HAP-1 (cell line): ENCODE measurements around the gene ERG.

ENCODE experiments used
- DNase-seq, 2 experiments: peaks; one replicate each; pipeline ENCODE4 v3.0.0-alpha.2; 2016 to 2020; ENCODE audit warnings: low spot score in 2 of 2
- H3K27me3 ChIP-seq: fragments of 250-450 bp; sonication (Bioruptor Pico); 2 replicates; pipeline ENCODE4 v1.5.1; 2020; ENCODE audit warnings: low read depth, mild to moderate bottlenecking, moderate library complexity
- H3K36me3 ChIP-seq: fragments of 250-450 bp; sonication (Bioruptor Pico); replicated peaks from 2 replicates; pipeline ENCODE4 v1.5.1; 2020; ENCODE audit warnings: mild to moderate bottlenecking
- H3K4me1 ChIP-seq: fragments of 250-450 bp; sonication (Bioruptor Pico); 2 replicates; pipeline ENCODE4 v1.5.1; 2020; ENCODE audit warnings: mild to moderate bottlenecking
- H3K4me3 ChIP-seq: fragments of 250-450 bp; sonication (Bioruptor Pico); 2 replicates; pipeline ENCODE4 v1.5.1; 2020; ENCODE audit warnings: mild to moderate bottlenecking, moderate library complexity
- H3K9me3 ChIP-seq: fragments of 250-450 bp; sonication (Bioruptor Pico); 2 replicates; pipeline ENCODE4 v1.5.1; 2020; ENCODE audit warnings: mild to moderate bottlenecking, moderate library complexity
- in situ Hi-C: fragments of 300-500 bp; cut with MboI; formaldehyde crosslinking; loops from 3 replicates; pipeline ENCODE4 v1.14.3; 2020; ENCODE audit warnings: low sequenced_read_pairs, inconsistent platforms, mixed read lengths

Gene ERG

GRCh38 chr21:38448671-38449385 is 49.4 kb downstream of the ERG start:
- H3K4me3 ChIP-seq, result no peak overlapping the region
- H3K27me3 ChIP-seq, result no peaks in the 10 kb centered on the region
- no peaks in the 10 kb centered on the region for H3K4me1 ChIP-seq
- H3K36me3 ChIP-seq, result no peaks in the 10 kb centered on the region
- no peak for DNase-seq
- in situ Hi-C loops, result no loop called here
- H3K9me3 ChIP-seq, result no peaks in the 10 kb centered on the region

- H3K27me3 ChIP-seq, result no peaks in the 10 kb centered on the region
- no peak overlapping the region for H3K4me3 ChIP-seq
- no peak for DNase-seq
- H3K9me3 ChIP-seq, result no peaks in the 10 kb centered on the region
- no peaks in the 10 kb centered on the region for H3K4me1 ChIP-seq
- in situ Hi-C loops, result no loop called here
- H3K36me3 ChIP-seq, result no peaks in the 10 kb centered on the region
Measured at GRCh38 chr21:38447611-38448010, 50.7 kb downstream of the ERG start.

GRCh38 chr21:38444691-38445090 is 53.6 kb downstream of the ERG start:
- H3K4me3 ChIP-seq, result no peak overlapping the region
- no peaks in the 10 kb centered on the region for H3K36me3 ChIP-seq
- H3K4me1 ChIP-seq, result no peaks in the 10 kb centered on the region
- no peak for DNase-seq
- in situ Hi-C loops, result no loop called here
- H3K27me3 ChIP-seq, result no peaks in the 10 kb centered on the region
- H3K9me3 ChIP-seq, result no peaks in the 10 kb centered on the region

GRCh38 chr21:38443110-38443509 is 55.2 kb downstream of the ERG start:
- in situ Hi-C loops, result no loop called here
- DNase-seq, result no peak

GRCh38 chr21:38441153-38441552 is 57.1 kb downstream of the ERG start:
- H3K4me3 ChIP-seq, result no peak overlapping the region
- in situ Hi-C loops, result no loop called here
- no peaks in the 10 kb centered on the region for H3K27me3 ChIP-seq
- DNase-seq, result no peak
- H3K4me1 ChIP-seq, result no peaks in the 10 kb centered on the region
- no peaks in the 10 kb centered on the region for H3K36me3 ChIP-seq
- peaks cover 2% of the 10 kb centered on the region; the same call in 1 of the 2 replicates for H3K9me3 ChIP-seq

More at GRCh38 chr21:38443110-38443509, 55.2 kb downstream of the ERG start:
- Histone ChIP-seq H3K4me3 (no peak overlapping the region), H3K4me1 (no peaks in the 10 kb centered on the region), H3K36me3 (no peaks in the 10 kb centered on the region), H3K9me3 (peaks cover 2% of the 10 kb centered on the region; the same call in 1 of the 2 replicates), H3K27me3 (no peaks in the 10 kb centered on the region)

- H3K27me3 ChIP-seq, result no peaks in the 10 kb centered on the region
- H3K36me3 ChIP-seq, result no peaks in the 10 kb centered on the region
- no peaks in the 10 kb centered on the region for H3K4me1 ChIP-seq
- in situ Hi-C loops, result no loop called here
- H3K9me3 ChIP-seq, result peaks cover 2% of the 10 kb centered on the region; the same call in 1 of the 2 replicates
- no peak overlapping the region for H3K4me3 ChIP-seq
- no peak for DNase-seq
Measured at GRCh38 chr21:38440746-38441145, 57.5 kb downstream of the ERG start.

GRCh38 chr21:38439957-38440356 is 58.3 kb downstream of the ERG start:
- in situ Hi-C loops, result no loop called here
- H3K36me3 ChIP-seq, result no peaks in the 10 kb centered on the region
- H3K4me3 ChIP-seq, result no peak overlapping the region
- H3K4me1 ChIP-seq, result no peaks in the 10 kb centered on the region
- no peaks in the 10 kb centered on the region for H3K27me3 ChIP-seq
- DNase-seq, result no peak
- H3K9me3 ChIP-seq, result peaks cover 2% of the 10 kb centered on the region; the same call in 1 of the 2 replicates

- H3K4me3 ChIP-seq, result no peak overlapping the region
- no peaks in the 10 kb centered on the region for H3K36me3 ChIP-seq
- in situ Hi-C loops, result no loop called here
- peaks cover 2% of the 10 kb centered on the region; the same call in 1 of the 2 replicates for H3K9me3 ChIP-seq
- no peaks in the 10 kb centered on the region for H3K4me1 ChIP-seq
- no peak for DNase-seq
- no peaks in the 10 kb centered on the region for H3K27me3 ChIP-seq
Measured at GRCh38 chr21:38439426-38439825, 58.9 kb downstream of the ERG start.

- H3K9me3 ChIP-seq, result peaks cover 2% of the 10 kb centered on the region; the same call in 1 of the 2 replicates
- no peaks in the 10 kb centered on the region for H3K4me1 ChIP-seq
- H3K27me3 ChIP-seq, result no peaks in the 10 kb centered on the region
- no peak for DNase-seq
- H3K4me3 ChIP-seq, result no peak overlapping the region
- in situ Hi-C loops, result no loop called here
- no peaks in the 10 kb centered on the region for H3K36me3 ChIP-seq
Measured at GRCh38 chr21:38438462-38438893, 59.8 kb downstream of the ERG start.

GRCh38 chr21:38436341-38436740 is 61.9 kb downstream of the ERG start:
- Histone ChIP-seq H3K36me3 (no peaks in the 10 kb centered on the region), H3K4me3 (no peak overlapping the region), H3K27me3 (no peaks in the 10 kb centered on the region), H3K9me3 (peaks cover 2% of the 10 kb centered on the region; the same call in 1 of the 2 replicates), H3K4me1 (no peaks in the 10 kb centered on the region)
- DNase-seq, result no peak
- in situ Hi-C loops, result no loop called here

GRCh38 chr21:38434913-38435533 is 63.3 kb downstream of the ERG start:
- Histone ChIP-seq H3K4me3 (no peak overlapping the region), H3K36me3 (no peaks in the 10 kb centered on the region), H3K27me3 (no peaks in the 10 kb centered on the region), H3K9me3 (peaks cover 2% of the 10 kb centered on the region; the same call in 1 of the 2 replicates), H3K4me1 (no peaks in the 10 kb centered on the region)
- in situ Hi-C loops, result no loop called here
- DNase-seq, result no peak

- H3K9me3 ChIP-seq, result peaks cover 2% of the 10 kb centered on the region; the same call in 1 of the 2 replicates
- H3K4me3 ChIP-seq, result no peak overlapping the region
- H3K36me3 ChIP-seq, result no peaks in the 10 kb centered on the region
- in situ Hi-C loops, result no loop called here
- H3K4me1 ChIP-seq, result no peaks in the 10 kb centered on the region
- no peaks in the 10 kb centered on the region for H3K27me3 ChIP-seq
- DNase-seq, result no peak
Measured at GRCh38 chr21:38433471-38433870, 64.8 kb downstream of the ERG start.

GRCh38 chr21:38430401-38430984 is 67.8 kb downstream of the ERG start:
- in situ Hi-C loops, result no loop called here
- no peaks in the 10 kb centered on the region for H3K9me3 ChIP-seq
- H3K4me3 ChIP-seq, result no peak overlapping the region
- H3K36me3 ChIP-seq, result no peaks in the 10 kb centered on the region
- no peak for DNase-seq
- H3K4me1 ChIP-seq, result no peaks in the 10 kb centered on the region
- H3K27me3 ChIP-seq, result no peaks in the 10 kb centered on the region

- no peaks in the 10 kb centered on the region for H3K27me3 ChIP-seq
- H3K4me3 ChIP-seq, result no peak overlapping the region
- no peak for DNase-seq
- no peaks in the 10 kb centered on the region for H3K4me1 ChIP-seq
- H3K9me3 ChIP-seq, result no peaks in the 10 kb centered on the region
- H3K36me3 ChIP-seq, result no peaks in the 10 kb centered on the region
- in situ Hi-C loops, result no loop called here
Measured at GRCh38 chr21:38429011-38429410, 69.3 kb downstream of the ERG start.
